HCT116 (cell line): ENCODE measurements around the gene HOXC6. TPM values are rescaled to one million over a fixed set of nuclear protein-coding genes. Genes with fewer than 3 reads are reported as not detected.

Experiments
- ATAC-seq: fragments of 200-7000 bp; cut with Tn5 transposase; 2 replicates; pipeline ENCODE4 v1.9.1; 2020; ENCODE audit warnings: mild to moderate bottlenecking, moderate library complexity
- BruUV-seq: library from RNA; stranded (reverse); fragments of 400-500 nt; replicated peaks from 2 replicates; lab custom pipeline; 2021; lab: Mats Ljungman, UMichigan
- CTCF ChIA-PET: fragments of 300-600 bp; sonication (Branson Sonifier 250); formaldehyde crosslinking; loops from one replicate; lab custom pipeline; 2021; ENCODE audit warnings: antibody characterized with exemption; lab: Charles Lee
- POLR2A ChIA-PET: fragments of 300-600, 350-600 bp; sonication (Branson Sonifier 250); formaldehyde crosslinking; loops from one replicate; lab custom pipeline; 2021; ENCODE audit warnings: antibody characterized with exemption; lab: Charles Lee
- RAD21 ChIA-PET, 2 experiments: fragments of 300-600 bp; sonication (Branson Sonifier 250); formaldehyde crosslinking; loops; one replicate each; lab custom pipeline; 2023; ENCODE audit warnings: low total read pairs in 2 of 2; ENCODE audit not compliant: uncharacterized antibody in 2 of 2, unreplicated experiment in 2 of 2, low non-redundant PET in 1 of 2; lab: Charles Lee
- DNase-seq: peaks from one replicate; pipeline ENCODE4 v3.0.0-alpha.2; 2010; ENCODE audit warnings: low read depth, low spot score
- H2AFZ ChIP-seq: fragments of 200-600 bp; shearing (Covaris generic), sonication (generic); 2 replicates; pipeline ENCODE4 v1.6.1; 2017; ENCODE audit warnings: low read depth, mixed run types, mixed read lengths, antibody characterized with exemption, low read length; ENCODE audit not compliant: poor library complexity, severe bottlenecking
- H3K27ac ChIP-seq: 2 replicates; pipeline ENCODE4 v1.5.1; 2012; ENCODE audit warnings: low read depth, low read length
- H3K27me3 ChIP-seq: fragments of 200-600 bp; sonication (generic); 2 replicates; pipeline ENCODE4 v1.6.1; 2016; ENCODE audit warnings: mixed run types, low read length, mixed read lengths; ENCODE audit not compliant: insufficient read depth
- H3K36me3 ChIP-seq, 2 experiments: fragments of 200-500 bp in 1 of 2; fragments of 200-600 bp in 1 of 2; sonication (Bioruptor generic) in 1 of 2; sonication (generic) in 1 of 2; 2 replicates each; pipeline versions ENCODE4 v1.5.1 to v1.6.1; 2014 to 2016; ENCODE audit warnings: low read length in 2 of 2, inconsistent platforms in 1 of 2, mixed read lengths in 1 of 2, mixed run types in 1 of 2; ENCODE audit not compliant: insufficient read depth in 2 of 2, control insufficient read depth in 1 of 2
- H3K4me1 ChIP-seq, 2 experiments: fragments of 200-600 bp in 1 of 2; sonication (generic) in 1 of 2; 2 replicates each; pipeline versions ENCODE4 v1.5.1 to v1.6.1; 2012 to 2017; ENCODE audit warnings: low read length in 2 of 2, inconsistent platforms in 1 of 2, mild to moderate bottlenecking in 1 of 2, mixed read lengths in 1 of 2, mixed run types in 1 of 2, moderate library complexity in 1 of 2; ENCODE audit not compliant: insufficient read depth in 2 of 2, control insufficient read depth in 1 of 2
- H3K4me2 ChIP-seq: fragments of 200-600 bp; sonication (generic); 2 replicates; pipeline ENCODE4 v1.6.1; 2017; ENCODE audit warnings: mixed run types, low read length, mixed read lengths
- H3K4me3 ChIP-seq, 2 experiments: fragments of 200-600 bp in 1 of 2; sonication (generic) in 1 of 2; replicated peaks in 1 of 2; 2 replicates each; pipeline ENCODE4 v1.5.1; 2011 to 2016; ENCODE audit warnings: low read length in 2 of 2, control low read depth in 1 of 2, low read depth in 1 of 2, mild to moderate bottlenecking in 1 of 2, mixed read lengths in 1 of 2, mixed run types in 1 of 2
- H3K79me2 ChIP-seq: fragments of 200-600 bp; sonication (generic); 2 replicates; pipeline ENCODE4 v1.6.1; 2017; ENCODE audit warnings: mild to moderate bottlenecking, mixed run types, low read length, moderate library complexity, mixed read lengths; ENCODE audit not compliant: insufficient read depth
- H3K9ac ChIP-seq: fragments of 200-600 bp; sonication (generic); 2 replicates; pipeline ENCODE4 v1.6.1; 2016; ENCODE audit warnings: low read length, mixed read lengths
- H3K9me2 ChIP-seq: fragments of 200-600 bp; sonication (generic), shearing (Covaris generic); 2 replicates; pipeline ENCODE4 v1.6.1; 2017; ENCODE audit warnings: mixed run types, mild to moderate bottlenecking, moderate library complexity; ENCODE audit not compliant: insufficient read depth
- H3K9me3 ChIP-seq, 2 experiments: fragments of 200-500 bp in 1 of 2; fragments of 200-600 bp in 1 of 2; sonication (Bioruptor generic) in 1 of 2; sonication (generic) in 1 of 2; 2 replicates each; pipeline ENCODE4 v1.6.1; 2014 to 2017; ENCODE audit warnings: low read length in 2 of 2, mixed read lengths in 2 of 2, inconsistent platforms in 1 of 2, low read depth in 1 of 2, mild to moderate bottlenecking in 1 of 2, mixed run types in 1 of 2, moderate library complexity in 1 of 2; ENCODE audit not compliant: control insufficient read depth in 1 of 2, insufficient read depth in 1 of 2
- H4K20me1 ChIP-seq: fragments of 200-600 bp; sonication (generic), shearing (Covaris generic); 2 replicates; pipeline ENCODE4 v1.6.1; 2017; ENCODE audit warnings: mixed run types, mild to moderate bottlenecking, moderate library complexity; ENCODE audit not compliant: insufficient read depth
- CBX3 ChIP-seq: IDR thresholded peaks from 2 replicates; pipeline ENCODE4 v1.6.1; 2012; ENCODE audit warnings: low read depth
- CEBPB ChIP-seq: IDR thresholded peaks from 2 replicates; pipeline ENCODE4 v1.6.1; 2012; ENCODE audit warnings: low read depth
- ELF1 ChIP-seq: IDR thresholded peaks from 2 replicates; pipeline ENCODE4 v1.6.1; 2012; ENCODE audit warnings: low read depth, borderline replicate concordance
- EZH2phosphoT487 ChIP-seq: fragments of 200-600 bp; IDR thresholded peaks from 2 replicates; pipeline ENCODE4 v1.6.1; 2018; ENCODE audit warnings: antibody characterized with exemption, borderline replicate concordance
- FOSL1 ChIP-seq: IDR thresholded peaks from 2 replicates; pipeline ENCODE4 v1.6.1; 2012; ENCODE audit warnings: low read depth
- JUND ChIP-seq: IDR thresholded peaks from 2 replicates; pipeline ENCODE4 v1.6.1; 2012
- SIN3A ChIP-seq: IDR thresholded peaks from 2 replicates; pipeline ENCODE4 v1.6.1; 2012; ENCODE audit warnings: low read depth
- SP1 ChIP-seq: IDR thresholded peaks from 2 replicates; pipeline ENCODE4 v1.6.1; 2012; ENCODE audit warnings: low read depth
- SRF ChIP-seq: IDR thresholded peaks from 2 replicates; pipeline ENCODE4 v1.6.1; 2012; ENCODE audit warnings: low read depth
- ZFX ChIP-seq: fragments of 450-650 bp; IDR thresholded peaks from 2 replicates; pipeline ENCODE4 v1.6.1; 2017
- ZNF274 ChIP-seq: fragments of 200-500 bp; sonication (Bioruptor generic); IDR thresholded peaks from 2 replicates; pipeline ENCODE4 v1.6.1; 2014; ENCODE audit warnings: mild to moderate bottlenecking, low read depth, low read length, inconsistent platforms
- intact Hi-C: fragments of 100-400 bp; cut with micrococcal nuclease; formaldehyde crosslinking; loops from 2 replicates; pipeline ENCODE4 v1.10.0; 2022
- total RNA-seq: library from RNA; stranded (reverse); gene quantifications from one replicate; pipeline ENCODE4 v1.2.1, GENCODE V29; 2021; ENCODE audit not compliant: unreplicated experiment
- TF ChIP-seq, protein P1 (sequence below): IDR thresholded peaks from 2 replicates; pipeline ENCODE4 v1.6.1; 2012
- TF ChIP-seq, protein P2 (sequence below): IDR thresholded peaks from 2 replicates; pipeline ENCODE4 v1.6.1; 2011; ENCODE audit warnings: mild to moderate bottlenecking, low read length, moderate library complexity; ENCODE audit not compliant: insufficient replicate concordance; ENCODE audit errors: extremely low read depth
- TF ChIP-seq, protein P3 (sequence below), 3 experiments: fragments of 200-600 bp in 1 of 3; sonication (generic) in 1 of 3; IDR thresholded peaks in 2 of 3; conservative IDR thresholded peaks in 1 of 3; 2 replicates each; pipeline ENCODE4 v1.5.1; 2012 to 2017; ENCODE audit warnings: low read depth in 2 of 3, low read length in 2 of 3, antibody characterized with exemption in 1 of 3, borderline replicate concordance in 1 of 3, control low read depth in 1 of 3, mild to moderate bottlenecking in 1 of 3, mixed read lengths in 1 of 3, mixed run types in 1 of 3, moderate library complexity in 1 of 3; ENCODE audit not compliant: insufficient read depth in 1 of 3

The HOXC6 gene
- total RNA-seq, 1 experiment from 2014 or later, result 3.1 TPM

DNA sequence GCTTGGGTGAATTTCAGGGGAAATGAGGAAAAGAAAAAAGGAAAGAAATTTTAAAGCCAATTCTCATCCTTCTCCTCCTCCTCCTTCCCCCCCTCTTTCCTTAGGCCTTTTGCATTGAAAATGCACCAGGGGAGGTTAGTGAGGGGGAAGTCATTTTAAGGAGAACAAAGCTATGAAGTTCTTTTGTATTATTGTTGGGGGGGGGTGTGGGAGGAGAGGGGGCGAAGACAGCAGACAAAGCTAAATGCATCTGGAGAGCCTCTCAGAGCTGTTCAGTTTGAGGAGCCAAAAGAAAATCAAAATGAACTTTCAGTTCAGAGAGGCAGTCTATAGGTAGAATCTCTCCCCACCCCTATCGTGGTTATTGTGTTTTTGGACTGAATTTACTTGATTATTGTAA lies 27.3 kb downstream of the HOXC6 start:
- CTCF ChIA-PET, result interaction anchor here (1.0 kb wide), 1 partner anchor 23 kb away, joined by 6 read pairs; no protein-coding TSS in a partner anchor
- H3K4me2 ChIP-seq, result no peak overlapping the region
- no peaks in the 10 kb centered on the region for H3K9me3 ChIP-seq
- no TSS peak for BruUV-seq
- ATAC-seq, result no peak
- H2AFZ ChIP-seq, result no peak overlapping the region
- H3K36me3 ChIP-seq, result no peaks in the 10 kb centered on the region
- TF ChIP-seq, protein P1, sequence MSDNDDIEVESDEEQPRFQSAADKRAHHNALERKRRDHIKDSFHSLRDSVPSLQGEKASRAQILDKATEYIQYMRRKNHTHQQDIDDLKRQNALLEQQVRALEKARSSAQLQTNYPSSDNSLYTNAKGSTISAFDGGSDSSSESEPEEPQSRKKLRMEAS, result no peak
- TF ChIP-seq, protein P2, sequence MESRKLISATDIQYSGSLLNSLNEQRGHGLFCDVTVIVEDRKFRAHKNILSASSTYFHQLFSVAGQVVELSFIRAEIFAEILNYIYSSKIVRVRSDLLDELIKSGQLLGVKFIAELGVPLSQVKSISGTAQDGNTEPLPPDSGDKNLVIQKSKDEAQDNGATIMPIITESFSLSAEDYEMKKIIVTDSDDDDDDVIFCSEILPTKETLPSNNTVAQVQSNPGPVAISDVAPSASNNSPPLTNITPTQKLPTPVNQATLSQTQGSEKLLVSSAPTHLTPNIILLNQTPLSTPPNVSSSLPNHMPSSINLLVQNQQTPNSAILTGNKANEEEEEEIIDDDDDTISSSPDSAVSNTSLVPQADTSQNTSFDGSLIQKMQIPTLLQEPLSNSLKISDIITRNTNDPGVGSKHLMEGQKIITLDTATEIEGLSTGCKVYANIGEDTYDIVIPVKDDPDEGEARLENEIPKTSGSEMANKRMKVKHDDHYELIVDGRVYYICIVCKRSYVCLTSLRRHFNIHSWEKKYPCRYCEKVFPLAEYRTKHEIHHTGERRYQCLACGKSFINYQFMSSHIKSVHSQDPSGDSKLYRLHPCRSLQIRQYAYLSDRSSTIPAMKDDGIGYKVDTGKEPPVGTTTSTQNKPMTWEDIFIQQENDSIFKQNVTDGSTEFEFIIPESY, result no peak
- TF ChIP-seq EZH2phosphoT487 (no peak), ZNF274 (no peak), FOSL1 (no peak), SRF (no peak), JUND (no peak), CBX3 (no peak), CEBPB (no peak), ZFX (no peak), ELF1 (no peak), SP1 (no peak), SIN3A (no peak)
- TF ChIP-seq, protein P3, sequence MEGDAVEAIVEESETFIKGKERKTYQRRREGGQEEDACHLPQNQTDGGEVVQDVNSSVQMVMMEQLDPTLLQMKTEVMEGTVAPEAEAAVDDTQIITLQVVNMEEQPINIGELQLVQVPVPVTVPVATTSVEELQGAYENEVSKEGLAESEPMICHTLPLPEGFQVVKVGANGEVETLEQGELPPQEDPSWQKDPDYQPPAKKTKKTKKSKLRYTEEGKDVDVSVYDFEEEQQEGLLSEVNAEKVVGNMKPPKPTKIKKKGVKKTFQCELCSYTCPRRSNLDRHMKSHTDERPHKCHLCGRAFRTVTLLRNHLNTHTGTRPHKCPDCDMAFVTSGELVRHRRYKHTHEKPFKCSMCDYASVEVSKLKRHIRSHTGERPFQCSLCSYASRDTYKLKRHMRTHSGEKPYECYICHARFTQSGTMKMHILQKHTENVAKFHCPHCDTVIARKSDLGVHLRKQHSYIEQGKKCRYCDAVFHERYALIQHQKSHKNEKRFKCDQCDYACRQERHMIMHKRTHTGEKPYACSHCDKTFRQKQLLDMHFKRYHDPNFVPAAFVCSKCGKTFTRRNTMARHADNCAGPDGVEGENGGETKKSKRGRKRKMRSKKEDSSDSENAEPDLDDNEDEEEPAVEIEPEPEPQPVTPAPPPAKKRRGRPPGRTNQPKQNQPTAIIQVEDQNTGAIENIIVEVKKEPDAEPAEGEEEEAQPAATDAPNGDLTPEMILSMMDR (IDR thresholded peaks at IDR 0.05 in 2 of 3, conservative IDR thresholded peaks at IDR 0.05 in 1 of 3; ENCODE audit: borderline replicate concordance in 1 of 3, insufficient read depth in 1 of 3, low read depth in 2 of 3, low read length in 2 of 3), result no peak
- RAD21 ChIA-PET, result no interaction called here
- no peak overlapping the region for H3K9ac ChIP-seq
- POLR2A ChIA-PET, result no interaction called here
- peaks cover 2% of the 10 kb centered on the region; the same call in 1 of the 2 replicates for H3K27me3 ChIP-seq
- intact Hi-C loops, result no loop called here
- no peaks in the 10 kb centered on the region for H3K79me2 ChIP-seq
- no peaks in the 10 kb centered on the region for H3K9me2 ChIP-seq
- no peak for DNase-seq
- no peak overlapping the region for H3K4me3 ChIP-seq
- no peaks in the 10 kb centered on the region for H4K20me1 ChIP-seq
- no peak overlapping the region for H3K27ac ChIP-seq
- no peaks in the 10 kb centered on the region for H3K4me1 ChIP-seq
